ENCODE results near the gene SGMS2. TPM values are rescaled to one million over a fixed set of nuclear protein-coding genes. Genes with fewer than 3 reads are reported as not detected.

Gene SGMS2
- total and polyA plus RNA-seq, 10 of the 15 experiments (the other 5 are each of a cell fraction or from before 2014, with no cell fraction given) = under 0.01 to 3.2 (median 0.17) TPM; not detected in 4

DNA sequence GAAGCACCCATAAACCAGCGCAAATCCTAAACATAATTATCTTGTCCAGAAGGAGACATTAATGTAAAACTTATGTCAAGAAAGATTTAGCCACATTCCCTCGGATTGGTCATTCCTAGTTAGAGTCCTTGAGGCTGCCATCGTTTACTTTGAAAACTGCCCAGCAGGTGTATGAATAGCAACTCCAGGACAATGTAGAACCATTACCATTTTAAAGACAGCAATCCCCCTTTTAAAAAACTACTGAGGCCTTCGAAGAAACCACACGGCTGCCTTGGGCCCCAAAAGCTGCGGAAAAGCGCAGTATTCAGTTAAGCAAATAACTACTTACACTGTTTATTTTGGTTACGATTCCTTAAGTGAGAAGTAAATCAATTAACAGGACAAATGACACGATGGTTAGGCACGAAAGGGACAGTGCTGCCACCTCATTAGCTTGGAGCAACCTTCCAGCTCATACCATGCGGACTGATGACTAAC is 822 bp upstream of the SGMS2 start:
- no TSS peak for BruUV-seq (replicated peaks)
- Histone ChIP-seq H3K36me3 (ENCODE audit: control insufficient read depth in 2 of 2, insufficient read depth in 2 of 2, low read length in 1 of 2) (no peaks in the 10 kb centered on the region), H3K9me3 (replicated peaks; ENCODE audit: control insufficient read depth, insufficient read depth, low read length) (no peaks in the 10 kb centered on the region), H3K27ac (ENCODE audit: control insufficient read depth, insufficient read depth) (no peak overlapping the region), H3K4me2 (ENCODE audit: control insufficient read depth, insufficient read depth) (no peak overlapping the region), H3K4me1 (ENCODE audit: control insufficient read depth, insufficient read depth, low read length) (no peaks in the 10 kb centered on the region), H3K79me2 (ENCODE audit: control insufficient read depth, insufficient read depth, low read length) (no peaks in the 10 kb centered on the region), H3K4me3 (no peak overlapping the region), H2AFZ (ENCODE audit: control insufficient read depth, low read depth, low read length) (no peak overlapping the region), H3K9ac (ENCODE audit: control insufficient read depth, insufficient read depth, low read length) (no peak overlapping the region), H4K20me1 (ENCODE audit: control insufficient read depth, insufficient read depth) (no peaks in the 10 kb centered on the region), H3K27me3 (replicated peaks in 1 of 2; ENCODE audit: control insufficient read depth in 2 of 2, insufficient read depth in 2 of 2, low read length in 1 of 2) (peaks cover 5 to 15% of the 10 kb centered on the region in 2 experiments)
- intact Hi-C loops (cut with micrococcal nuclease; ENCODE audit: unreplicated experiment) (no loop called here), in situ Hi-C loops (cut with MboI) (no loop called here)
- RAD21 ChIA-PET (ENCODE audit: unreplicated experiment) = no interaction called here
- POLR2A ChIA-PET = no interaction called here
- DNase-seq (ENCODE audit: low read depth, low spot score) = no peak
- FAIRE-seq = no peak
- 64% methylated on average over 11 of the region's 11 CpGs for WGBS (ENCODE audit: insufficient coverage, insufficient replicate concordance, low lambda C conversion rate, missing lambda C conversion rate)
- CTCF ChIA-PET = no interaction called here
- SMC1A ChIA-PET (ENCODE audit: uncharacterized antibody, unreplicated experiment) = no interaction called here
- ATAC-seq = no peak
- TF ChIP-seq ZBTB40 (IDR thresholded peaks at IDR 0.05; ENCODE audit: borderline replicate concordance) = no peak
- TF ChIP-seq POLR2A (IDR thresholded peaks at IDR 0.05; ENCODE audit: low read depth, low read length) = no peak
- TF ChIP-seq, protein P1, sequence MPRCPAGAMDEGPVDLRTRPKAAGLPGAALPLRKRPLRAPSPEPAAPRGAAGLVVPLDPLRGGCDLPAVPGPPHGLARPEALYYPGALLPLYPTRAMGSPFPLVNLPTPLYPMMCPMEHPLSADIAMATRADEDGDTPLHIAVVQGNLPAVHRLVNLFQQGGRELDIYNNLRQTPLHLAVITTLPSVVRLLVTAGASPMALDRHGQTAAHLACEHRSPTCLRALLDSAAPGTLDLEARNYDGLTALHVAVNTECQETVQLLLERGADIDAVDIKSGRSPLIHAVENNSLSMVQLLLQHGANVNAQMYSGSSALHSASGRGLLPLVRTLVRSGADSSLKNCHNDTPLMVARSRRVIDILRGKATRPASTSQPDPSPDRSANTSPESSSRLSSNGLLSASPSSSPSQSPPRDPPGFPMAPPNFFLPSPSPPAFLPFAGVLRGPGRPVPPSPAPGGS (IDR thresholded peaks at IDR 0.05; ENCODE audit: borderline replicate concordance, insufficient read depth, low read depth, low read length, poor library complexity, severe bottlenecking) = no peak
- no peak for TF ChIP-seq TCF3 (IDR thresholded peaks at IDR 0.05; ENCODE audit: borderline replicate concordance, insufficient read depth, low read depth, low read length)
- no peak for TF ChIP-seq CHD2 (IDR thresholded peaks at IDR 0.05; ENCODE audit: borderline replicate concordance, low read depth, low read length)
- no peak for TF ChIP-seq STAT1 (conservative IDR thresholded peaks at IDR 0.05)
- TF ChIP-seq TAF1 (IDR thresholded peaks at IDR 0.05; ENCODE audit: borderline replicate concordance, low read depth, low read length) = no peak
- TF ChIP-seq PRDM15 (CRISPR knock-in tag; IDR thresholded peaks at IDR 0.05) = no peak
- TF ChIP-seq, protein P2, sequence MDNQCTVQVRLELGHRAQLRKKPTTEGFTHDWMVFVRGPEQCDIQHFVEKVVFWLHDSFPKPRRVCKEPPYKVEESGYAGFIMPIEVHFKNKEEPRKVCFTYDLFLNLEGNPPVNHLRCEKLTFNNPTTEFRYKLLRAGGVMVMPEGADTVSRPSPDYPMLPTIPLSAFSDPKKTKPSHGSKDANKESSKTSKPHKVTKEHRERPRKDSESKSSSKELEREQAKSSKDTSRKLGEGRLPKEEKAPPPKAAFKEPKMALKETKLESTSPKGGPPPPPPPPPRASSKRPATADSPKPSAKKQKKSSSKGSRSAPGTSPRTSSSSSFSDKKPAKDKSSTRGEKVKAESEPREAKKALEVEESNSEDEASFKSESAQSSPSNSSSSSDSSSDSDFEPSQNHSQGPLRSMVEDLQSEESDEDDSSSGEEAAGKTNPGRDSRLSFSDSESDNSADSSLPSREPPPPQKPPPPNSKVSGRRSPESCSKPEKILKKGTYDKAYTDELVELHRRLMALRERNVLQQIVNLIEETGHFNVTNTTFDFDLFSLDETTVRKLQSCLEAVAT (IDR thresholded peaks at IDR 0.05) = no peak
- TF ChIP-seq, protein P3, sequence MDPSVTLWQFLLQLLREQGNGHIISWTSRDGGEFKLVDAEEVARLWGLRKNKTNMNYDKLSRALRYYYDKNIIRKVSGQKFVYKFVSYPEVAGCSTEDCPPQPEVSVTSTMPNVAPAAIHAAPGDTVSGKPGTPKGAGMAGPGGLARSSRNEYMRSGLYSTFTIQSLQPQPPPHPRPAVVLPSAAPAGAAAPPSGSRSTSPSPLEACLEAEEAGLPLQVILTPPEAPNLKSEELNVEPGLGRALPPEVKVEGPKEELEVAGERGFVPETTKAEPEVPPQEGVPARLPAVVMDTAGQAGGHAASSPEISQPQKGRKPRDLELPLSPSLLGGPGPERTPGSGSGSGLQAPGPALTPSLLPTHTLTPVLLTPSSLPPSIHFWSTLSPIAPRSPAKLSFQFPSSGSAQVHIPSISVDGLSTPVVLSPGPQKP (IDR thresholded peaks at IDR 0.05; ENCODE audit: low read depth, low read length) = no peak
- TF ChIP-seq SMARCA5 (IDR thresholded peaks at IDR 0.05) = no peak
- no peak for TF ChIP-seq EED (IDR thresholded peaks at IDR 0.05; ENCODE audit: low read depth)
